ENCODE results near the gene OBP2B. TPM values are rescaled to one million over a fixed set of nuclear protein-coding genes. Genes with fewer than 3 reads are reported as not detected.
"Not testable (repeated sequence)": the region's sequence is repeated elsewhere in the genome, so short reads cannot be mapped to it uniquely, and the experiment has no call there.

Gene OBP2B
- total RNA-seq, 1 experiment from 2014 or later, result not detected

GRCh38 chr9:133171161-133171961, 37.7 kb downstream of the OBP2B start:
- H3K27ac Mint-ChIP-seq (ENCODE audit: low read depth, unreplicated experiment), result no peak overlapping the region
- no peaks in the 10 kb centered on the region for H3K9me3 Mint-ChIP-seq (ENCODE audit: unreplicated experiment)
- no peaks in the 10 kb centered on the region for H3K4me1 Mint-ChIP-seq (ENCODE audit: insufficient read depth, unreplicated experiment)
- H3K36me3 Mint-ChIP-seq (ENCODE audit: insufficient read depth, unreplicated experiment), result no peaks in the 10 kb centered on the region
- BruUV-seq (replicated peaks), result no TSS peak
- ChIA-PET POLR2A (no interaction called here), CTCF (interaction anchor here (0.6 to 1.5 kb wide), 3 partner anchors 9 to 25 kb away, joined by 3 to 6 read pairs (median 3); no protein-coding TSS in a partner anchor)
- peaks cover 43% of the 10 kb centered on the region for H3K27me3 Mint-ChIP-seq (ENCODE audit: insufficient read depth, unreplicated experiment)
- intact Hi-C loops (cut with micrococcal nuclease), result no loop called here
- no peak overlapping the region for H3K4me3 Mint-ChIP-seq (ENCODE audit: unreplicated experiment)
- DNase-seq (ENCODE audit: unreplicated experiment), result no peak
- TF ChIP-seq, protein P1, sequence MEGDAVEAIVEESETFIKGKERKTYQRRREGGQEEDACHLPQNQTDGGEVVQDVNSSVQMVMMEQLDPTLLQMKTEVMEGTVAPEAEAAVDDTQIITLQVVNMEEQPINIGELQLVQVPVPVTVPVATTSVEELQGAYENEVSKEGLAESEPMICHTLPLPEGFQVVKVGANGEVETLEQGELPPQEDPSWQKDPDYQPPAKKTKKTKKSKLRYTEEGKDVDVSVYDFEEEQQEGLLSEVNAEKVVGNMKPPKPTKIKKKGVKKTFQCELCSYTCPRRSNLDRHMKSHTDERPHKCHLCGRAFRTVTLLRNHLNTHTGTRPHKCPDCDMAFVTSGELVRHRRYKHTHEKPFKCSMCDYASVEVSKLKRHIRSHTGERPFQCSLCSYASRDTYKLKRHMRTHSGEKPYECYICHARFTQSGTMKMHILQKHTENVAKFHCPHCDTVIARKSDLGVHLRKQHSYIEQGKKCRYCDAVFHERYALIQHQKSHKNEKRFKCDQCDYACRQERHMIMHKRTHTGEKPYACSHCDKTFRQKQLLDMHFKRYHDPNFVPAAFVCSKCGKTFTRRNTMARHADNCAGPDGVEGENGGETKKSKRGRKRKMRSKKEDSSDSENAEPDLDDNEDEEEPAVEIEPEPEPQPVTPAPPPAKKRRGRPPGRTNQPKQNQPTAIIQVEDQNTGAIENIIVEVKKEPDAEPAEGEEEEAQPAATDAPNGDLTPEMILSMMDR (IDR thresholded peaks at IDR 0.05; ENCODE audit: unreplicated experiment), result no peak

- BruUV-seq (replicated peaks), result no TSS peak
- TF ChIP-seq, protein P1 (IDR thresholded peaks at IDR 0.05; ENCODE audit: unreplicated experiment), result no peak
- Mint-ChIP-seq H3K27ac (ENCODE audit: low read depth, unreplicated experiment) (no peak overlapping the region), H3K4me1 (ENCODE audit: insufficient read depth, unreplicated experiment) (no peaks in the 10 kb centered on the region), H3K9me3 (ENCODE audit: unreplicated experiment) (no peaks in the 10 kb centered on the region), H3K4me3 (ENCODE audit: unreplicated experiment) (no peak overlapping the region), H3K36me3 (ENCODE audit: insufficient read depth, unreplicated experiment) (no peaks in the 10 kb centered on the region), H3K27me3 (ENCODE audit: insufficient read depth, unreplicated experiment) (peaks cover 37% of the 10 kb centered on the region)
- CTCF ChIA-PET, result interaction anchor here (0.6 to 1.5 kb wide), 3 partner anchors 9 to 25 kb away, joined by 3 to 6 read pairs (median 3); no protein-coding TSS in a partner anchor
- intact Hi-C loops (cut with micrococcal nuclease), result no loop called here
- POLR2A ChIA-PET, result interaction anchor here (0.6 kb wide), 1 partner anchor 60 kb away, joined by 3 read pairs; no protein-coding TSS in a partner anchor
- DNase-seq (ENCODE audit: unreplicated experiment), result no peak
Observed at GRCh38 chr9:133170716-133171115, 38.3 kb downstream of the OBP2B start.

DNA sequence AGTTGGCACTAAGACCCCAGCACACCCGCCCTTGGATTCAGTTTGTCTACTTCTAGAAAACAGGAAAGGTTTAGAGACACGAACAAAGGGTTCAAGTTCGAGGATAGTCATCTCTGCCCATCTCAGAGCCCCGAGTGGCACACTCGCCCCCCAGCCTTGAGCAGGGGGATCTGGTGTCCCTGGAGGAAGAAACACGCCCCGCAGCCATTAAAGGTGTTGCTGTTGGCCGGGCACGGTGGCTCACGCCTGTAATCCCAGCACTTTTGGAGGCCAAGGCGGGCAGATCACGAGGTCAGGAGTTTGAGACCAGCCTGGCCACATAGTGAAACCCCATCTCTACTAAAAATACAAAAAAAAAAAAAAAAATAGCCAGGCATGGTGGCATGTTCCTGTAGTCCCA, 39.4 kb downstream of the OBP2B start:
- H3K36me3 Mint-ChIP-seq (ENCODE audit: insufficient read depth, unreplicated experiment); H3K4me1 Mint-ChIP-seq (ENCODE audit: insufficient read depth, unreplicated experiment); DNase-seq (ENCODE audit: unreplicated experiment); BruUV-seq (replicated peaks); H3K9me3 Mint-ChIP-seq (ENCODE audit: unreplicated experiment); POLR2A ChIA-PET; intact Hi-C loops (cut with micrococcal nuclease); H3K4me3 Mint-ChIP-seq (ENCODE audit: unreplicated experiment): not testable (repeated sequence)
- CTCF ChIA-PET, result interaction anchor here (0.6 to 0.8 kb wide), 3 partner anchors 13 to 80 kb away, joined by 3 to 4 read pairs (median 3); no protein-coding TSS in a partner anchor
- Mint-ChIP-seq H3K27ac (ENCODE audit: low read depth, unreplicated experiment) (peak overlapping the region; percentile 11), H3K27me3 (ENCODE audit: insufficient read depth, unreplicated experiment) (peaks cover 27% of the 10 kb centered on the region)

DNA sequence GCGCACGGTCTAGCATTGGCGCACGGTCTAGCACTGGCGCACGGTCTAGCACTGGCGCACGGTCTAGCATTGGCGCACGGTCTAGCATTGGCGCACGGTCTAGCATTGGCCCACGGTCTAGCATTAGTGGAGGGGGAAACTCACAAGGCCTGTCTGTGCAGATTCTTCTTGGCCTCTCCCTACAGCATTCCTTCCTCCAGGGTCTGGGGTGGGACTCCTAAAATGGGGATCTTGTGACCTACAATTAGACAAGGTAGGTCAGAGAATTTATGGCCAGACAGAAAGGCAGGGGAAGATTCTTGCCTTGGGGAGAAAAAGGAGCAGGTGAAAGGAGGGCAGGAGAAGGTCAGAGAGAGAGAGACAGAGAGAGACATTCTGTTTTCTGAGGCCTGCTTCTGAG, 39.9 kb downstream of the OBP2B start:
- H3K9me3 Mint-ChIP-seq (ENCODE audit: unreplicated experiment), result no peaks in the 10 kb centered on the region
- no TSS peak for BruUV-seq (replicated peaks)
- H3K27ac Mint-ChIP-seq (ENCODE audit: low read depth, unreplicated experiment), result peak overlapping the region; percentile 11
- intact Hi-C loops (cut with micrococcal nuclease), result no loop called here
- peaks cover 21% of the 10 kb centered on the region for H3K27me3 Mint-ChIP-seq (ENCODE audit: insufficient read depth, unreplicated experiment)
- H3K4me3 Mint-ChIP-seq (ENCODE audit: unreplicated experiment), result no peak overlapping the region
- DNase-seq (ENCODE audit: unreplicated experiment), result no peak
- no peaks in the 10 kb centered on the region for H3K36me3 Mint-ChIP-seq (ENCODE audit: insufficient read depth, unreplicated experiment)
- CTCF ChIA-PET, result interaction anchor here (0.6 to 2.4 kb wide), 3 partner anchors 11 to 310 kb away, joined by 3 to 17 read pairs (median 4); partner anchors contain the start of gene SLC2A6
- TF ChIP-seq, protein P1 (IDR thresholded peaks at IDR 0.05; ENCODE audit: unreplicated experiment), result no peak
- H3K4me1 Mint-ChIP-seq (ENCODE audit: insufficient read depth, unreplicated experiment), result no peaks in the 10 kb centered on the region
- POLR2A ChIA-PET, result no interaction called here

Data from MCF 10A (cell line).